ENCODE measurements around the gene FHIT. TPM values are rescaled to one million over a fixed set of nuclear protein-coding genes. Genes with fewer than 3 reads are reported as not detected.

FHIT gene
- total and polyA plus RNA-seq, 10 of the 15 experiments (the other 5 are each of a cell fraction or from before 2014, with no cell fraction given): 4.2 to 14.9 (median 9.4) TPM

- H3K9me3 ChIP-seq (replicated peaks; ENCODE audit: control insufficient read depth, insufficient read depth, low read length): no peaks in the 10 kb centered on the region; the same call in 2 of the 3 replicates
- in situ Hi-C loops (cut with MboI): no loop called here
- RAD21 ChIA-PET (ENCODE audit: unreplicated experiment): interaction anchor here (1.1 kb wide), 1 partner anchor 24 kb away, joined by 3 read pairs; no protein-coding TSS in a partner anchor
- no TSS peak for BruUV-seq (replicated peaks)
- intact Hi-C loops (cut with micrococcal nuclease; ENCODE audit: unreplicated experiment): no loop called here
- FAIRE-seq (no peak), ATAC-seq (no peak), DNase-seq (ENCODE audit: low read depth, low spot score) (no peak)
- no peaks in the 10 kb centered on the region for H4K20me1 ChIP-seq (ENCODE audit: control insufficient read depth, insufficient read depth)
- no peaks in the 10 kb centered on the region for H3K4me1 ChIP-seq (ENCODE audit: control insufficient read depth, insufficient read depth, low read length)
- no peaks in the 10 kb centered on the region for H3K79me2 ChIP-seq (ENCODE audit: control insufficient read depth, insufficient read depth, low read length)
- no peaks in the 10 kb centered on the region for H3K27me3 ChIP-seq (replicated peaks in 1 of 2; ENCODE audit: control insufficient read depth in 2 of 2, insufficient read depth in 2 of 2, low read length in 1 of 2)
- H3K27ac ChIP-seq (ENCODE audit: control insufficient read depth, insufficient read depth): no peak overlapping the region
- H2AFZ ChIP-seq (ENCODE audit: control insufficient read depth, low read depth, low read length): no peak overlapping the region
- H3K4me3 ChIP-seq: no peak overlapping the region
- no peak overlapping the region for H3K4me2 ChIP-seq (ENCODE audit: control insufficient read depth, insufficient read depth)
- CTCF ChIA-PET: no interaction called here
- no peaks in the 10 kb centered on the region for H3K36me3 ChIP-seq (ENCODE audit: control insufficient read depth in 2 of 2, insufficient read depth in 2 of 2, low read length in 1 of 2)
- SMC1A ChIA-PET (ENCODE audit: uncharacterized antibody, unreplicated experiment): interaction anchor here (0.8 to 1.2 kb wide), 6 partner anchors 14 to 76 kb away, joined by 3 to 4 read pairs (median 3); no protein-coding TSS in a partner anchor
- POLR2A ChIA-PET: interaction anchor here (0.7 kb wide), 1 partner anchor 24 kb away, joined by 3 read pairs; no protein-coding TSS in a partner anchor
- H3K9ac ChIP-seq (ENCODE audit: control insufficient read depth, insufficient read depth, low read length): no peak overlapping the region
- no peak for TF ChIP-seq BACH1 (IDR thresholded peaks at IDR 0.05; ENCODE audit: borderline replicate concordance)
- no peak for TF ChIP-seq TCF12 (IDR thresholded peaks at IDR 0.05; ENCODE audit: low read depth, low read length)
- no peak for TF ChIP-seq CBX3 (IDR thresholded peaks at IDR 0.05; ENCODE audit: borderline replicate concordance, low read depth)
- no peak for TF ChIP-seq EED (IDR thresholded peaks at IDR 0.05; ENCODE audit: low read depth)
- TF ChIP-seq, protein P1, sequence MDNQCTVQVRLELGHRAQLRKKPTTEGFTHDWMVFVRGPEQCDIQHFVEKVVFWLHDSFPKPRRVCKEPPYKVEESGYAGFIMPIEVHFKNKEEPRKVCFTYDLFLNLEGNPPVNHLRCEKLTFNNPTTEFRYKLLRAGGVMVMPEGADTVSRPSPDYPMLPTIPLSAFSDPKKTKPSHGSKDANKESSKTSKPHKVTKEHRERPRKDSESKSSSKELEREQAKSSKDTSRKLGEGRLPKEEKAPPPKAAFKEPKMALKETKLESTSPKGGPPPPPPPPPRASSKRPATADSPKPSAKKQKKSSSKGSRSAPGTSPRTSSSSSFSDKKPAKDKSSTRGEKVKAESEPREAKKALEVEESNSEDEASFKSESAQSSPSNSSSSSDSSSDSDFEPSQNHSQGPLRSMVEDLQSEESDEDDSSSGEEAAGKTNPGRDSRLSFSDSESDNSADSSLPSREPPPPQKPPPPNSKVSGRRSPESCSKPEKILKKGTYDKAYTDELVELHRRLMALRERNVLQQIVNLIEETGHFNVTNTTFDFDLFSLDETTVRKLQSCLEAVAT (IDR thresholded peaks at IDR 0.05): no peak
- TF ChIP-seq, protein P2, sequence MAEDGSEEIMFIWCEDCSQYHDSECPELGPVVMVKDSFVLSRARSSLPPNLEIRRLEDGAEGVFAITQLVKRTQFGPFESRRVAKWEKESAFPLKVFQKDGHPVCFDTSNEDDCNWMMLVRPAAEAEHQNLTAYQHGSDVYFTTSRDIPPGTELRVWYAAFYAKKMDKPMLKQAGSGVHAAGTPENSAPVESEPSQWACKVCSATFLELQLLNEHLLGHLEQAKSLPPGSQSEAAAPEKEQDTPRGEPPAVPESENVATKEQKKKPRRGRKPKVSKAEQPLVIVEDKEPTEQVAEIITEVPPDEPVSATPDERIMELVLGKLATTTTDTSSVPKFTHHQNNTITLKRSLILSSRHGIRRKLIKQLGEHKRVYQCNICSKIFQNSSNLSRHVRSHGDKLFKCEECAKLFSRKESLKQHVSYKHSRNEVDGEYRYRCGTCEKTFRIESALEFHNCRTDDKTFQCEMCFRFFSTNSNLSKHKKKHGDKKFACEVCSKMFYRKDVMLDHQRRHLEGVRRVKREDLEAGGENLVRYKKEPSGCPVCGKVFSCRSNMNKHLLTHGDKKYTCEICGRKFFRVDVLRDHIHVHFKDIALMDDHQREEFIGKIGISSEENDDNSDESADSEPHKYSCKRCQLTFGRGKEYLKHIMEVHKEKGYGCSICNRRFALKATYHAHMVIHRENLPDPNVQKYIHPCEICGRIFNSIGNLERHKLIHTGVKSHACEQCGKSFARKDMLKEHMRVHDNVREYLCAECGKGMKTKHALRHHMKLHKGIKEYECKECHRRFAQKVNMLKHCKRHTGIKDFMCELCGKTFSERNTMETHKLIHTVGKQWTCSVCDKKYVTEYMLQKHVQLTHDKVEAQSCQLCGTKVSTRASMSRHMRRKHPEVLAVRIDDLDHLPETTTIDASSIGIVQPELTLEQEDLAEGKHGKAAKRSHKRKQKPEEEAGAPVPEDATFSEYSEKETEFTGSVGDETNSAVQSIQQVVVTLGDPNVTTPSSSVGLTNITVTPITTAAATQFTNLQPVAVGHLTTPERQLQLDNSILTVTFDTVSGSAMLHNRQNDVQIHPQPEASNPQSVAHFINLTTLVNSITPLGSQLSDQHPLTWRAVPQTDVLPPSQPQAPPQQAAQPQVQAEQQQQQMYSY (CRISPR knock-in tag; IDR thresholded peaks at IDR 0.05): no peak
- no peak for TF ChIP-seq KAT2A (conservative IDR thresholded peaks at IDR 0.05; ENCODE audit: control insufficient read depth, low read depth, low read length)
- TF ChIP-seq, protein P3, sequence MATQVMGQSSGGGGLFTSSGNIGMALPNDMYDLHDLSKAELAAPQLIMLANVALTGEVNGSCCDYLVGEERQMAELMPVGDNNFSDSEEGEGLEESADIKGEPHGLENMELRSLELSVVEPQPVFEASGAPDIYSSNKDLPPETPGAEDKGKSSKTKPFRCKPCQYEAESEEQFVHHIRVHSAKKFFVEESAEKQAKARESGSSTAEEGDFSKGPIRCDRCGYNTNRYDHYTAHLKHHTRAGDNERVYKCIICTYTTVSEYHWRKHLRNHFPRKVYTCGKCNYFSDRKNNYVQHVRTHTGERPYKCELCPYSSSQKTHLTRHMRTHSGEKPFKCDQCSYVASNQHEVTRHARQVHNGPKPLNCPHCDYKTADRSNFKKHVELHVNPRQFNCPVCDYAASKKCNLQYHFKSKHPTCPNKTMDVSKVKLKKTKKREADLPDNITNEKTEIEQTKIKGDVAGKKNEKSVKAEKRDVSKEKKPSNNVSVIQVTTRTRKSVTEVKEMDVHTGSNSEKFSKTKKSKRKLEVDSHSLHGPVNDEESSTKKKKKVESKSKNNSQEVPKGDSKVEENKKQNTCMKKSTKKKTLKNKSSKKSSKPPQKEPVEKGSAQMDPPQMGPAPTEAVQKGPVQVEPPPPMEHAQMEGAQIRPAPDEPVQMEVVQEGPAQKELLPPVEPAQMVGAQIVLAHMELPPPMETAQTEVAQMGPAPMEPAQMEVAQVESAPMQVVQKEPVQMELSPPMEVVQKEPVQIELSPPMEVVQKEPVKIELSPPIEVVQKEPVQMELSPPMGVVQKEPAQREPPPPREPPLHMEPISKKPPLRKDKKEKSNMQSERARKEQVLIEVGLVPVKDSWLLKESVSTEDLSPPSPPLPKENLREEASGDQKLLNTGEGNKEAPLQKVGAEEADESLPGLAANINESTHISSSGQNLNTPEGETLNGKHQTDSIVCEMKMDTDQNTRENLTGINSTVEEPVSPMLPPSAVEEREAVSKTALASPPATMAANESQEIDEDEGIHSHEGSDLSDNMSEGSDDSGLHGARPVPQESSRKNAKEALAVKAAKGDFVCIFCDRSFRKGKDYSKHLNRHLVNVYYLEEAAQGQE (IDR thresholded peaks at IDR 0.05; ENCODE audit: low read depth, low read length): no peak
- TF ChIP-seq SMAD1 (IDR thresholded peaks at IDR 0.05; ENCODE audit: low read depth, partially characterized antibody): no peak
- no peak for TF ChIP-seq BMI1 (IDR thresholded peaks at IDR 0.05; ENCODE audit: borderline replicate concordance)
- no peak for TF ChIP-seq GATAD2B (conservative IDR thresholded peaks at IDR 0.05; ENCODE audit: low read depth)
- no peak for TF ChIP-seq ATF2 (IDR thresholded peaks at IDR 0.05; ENCODE audit: low read length)
- TF ChIP-seq MEF2B (IDR thresholded peaks at IDR 0.05; ENCODE audit: partially characterized antibody, poor library complexity, severe bottlenecking): no peak
- TF ChIP-seq PKNOX1 (IDR thresholded peaks at IDR 0.05): no peak
Measured at GRCh38 chr3:61158667-61159066, 92.6 kb downstream of the FHIT start.
